Stimulated activated CD8-positive, alpha-beta memory T cell treated with anti-CD3 and anti-CD28 coated beads, Interleukin-15, amount 100 ng/mL, for 4 hours (primary cell): Measurements from ENCODE around the gene ALDH1A1.
"Not testable (repeated sequence)": the region's sequence is repeated elsewhere in the genome, so short reads cannot be mapped to it uniquely, and the experiment has no call there.

Experiments
- DNase-seq, 2 donors: peaks; one replicate each; pipeline ENCODE4 v3.0.0-alpha.2; 2020; ENCODE audit warnings: low read depth in 2 of 2

The ALDH1A1 gene

GRCh38 chr9:72943844-72944462, 8.9 kb downstream of the ALDH1A1 start:
- no peak for DNase-seq

GRCh38 chr9:72942451-72942850, 10.4 kb downstream of the ALDH1A1 start:
- DNase-seq = no peak

- not testable (repeated sequence) for DNase-seq
These were observed 13.3 kb downstream of the ALDH1A1 start for GRCh38 chr9:72939581-72939980.

GRCh38 chr9:72937545-72937944, 15.3 kb downstream of the ALDH1A1 start:
- no peak for DNase-seq

GRCh38 chr9:72936679-72937078, 16.2 kb downstream of the ALDH1A1 start:
- DNase-seq = no peak

- no peak for DNase-seq
These were observed 16.6 kb downstream of the ALDH1A1 start for GRCh38 chr9:72936266-72936665.

- DNase-seq = no peak
These were observed 17.3 kb downstream of the ALDH1A1 start for GRCh38 chr9:72935595-72935994.

- DNase-seq = no peak
These were observed 18.9 kb downstream of the ALDH1A1 start for GRCh38 chr9:72933730-72934665.

GRCh38 chr9:72932619-72933018, 20.2 kb downstream of the ALDH1A1 start:
- DNase-seq = no peak

- DNase-seq = no peak
These were observed 21.0 kb downstream of the ALDH1A1 start for GRCh38 chr9:72931897-72932296.

GRCh38 chr9:72931437-72931836, 21.4 kb downstream of the ALDH1A1 start:
- DNase-seq = no peak

- no peak for DNase-seq
These were observed 22.0 kb downstream of the ALDH1A1 start for GRCh38 chr9:72930828-72931227.

- DNase-seq = no peak
These were observed 23.3 kb downstream of the ALDH1A1 start for GRCh38 chr9:72929542-72929941.

- DNase-seq = no peak
These were observed 24.8 kb downstream of the ALDH1A1 start for GRCh38 chr9:72928042-72928507.

GRCh38 chr9:72926506-72926905, 26.3 kb downstream of the ALDH1A1 start:
- DNase-seq = no peak

GRCh38 chr9:72925891-72926290, 27.0 kb downstream of the ALDH1A1 start:
- no peak for DNase-seq

- no peak for DNase-seq
These were observed 27.6 kb downstream of the ALDH1A1 start for GRCh38 chr9:72925126-72925789.

GRCh38 chr9:72924154-72924790, 28.6 kb downstream of the ALDH1A1 start:
- no peak for DNase-seq

GRCh38 chr9:72923077-72923476, 29.8 kb downstream of the ALDH1A1 start:
- no peak for DNase-seq

- DNase-seq = no peak
These were observed 30.8 kb downstream of the ALDH1A1 start for GRCh38 chr9:72921888-72922654.

GRCh38 chr9:72919246-72919945, 33.5 kb downstream of the ALDH1A1 start:
- DNase-seq = no peak
